SU-DHL-6 (cell line): ENCODE results near the gene IMMT.
"Not testable (repeated sequence)": the region's sequence is repeated elsewhere in the genome, so short reads cannot be mapped to it uniquely, and the experiment has no call there.

Experiments used
- CTCF ChIP-seq: fragments of 200-600 bp; sonication (generic); IDR thresholded peaks from one replicate; pipeline ENCODE4 v1.5.1; 2017; ENCODE audit warnings: antibody characterized with exemption, mild to moderate bottlenecking, low read length, moderate library complexity; ENCODE audit not compliant: insufficient read depth, poor library complexity, severe bottlenecking
- EZH2phosphoT487 ChIP-seq: fragments of 200-600 bp; sonication (generic), shearing (Covaris generic); conservative IDR thresholded peaks from 2 replicates; pipeline ENCODE4 v1.6.1; 2018; ENCODE audit warnings: mild to moderate bottlenecking, antibody characterized with exemption, low read length, moderate library complexity, mixed read lengths

GRCh38 chr2:86200564-86200963, 5.3 kb upstream of the IMMT start:
- not testable (repeated sequence) for TF ChIP-seq CTCF, EZH2phosphoT487
